Astrocyte of the cerebellum (primary cell): Measurements from ENCODE around the gene LIN7C.

ENCODE experiments used
- DNase-seq: peaks from one replicate; pipeline ENCODE4 v3.0.0-alpha.2; 2011; ENCODE audit warnings: low read depth
- H3K4me3 ChIP-seq: 2 replicates; pipeline ENCODE4 v1.5.1; 2011; ENCODE audit warnings: mild to moderate bottlenecking, low read depth, low read length, moderate library complexity
- in situ Hi-C: cut with HindIII; loops from 2 replicates; pipeline ENCODE4 v1.10.0; 2017; ENCODE audit warnings: low sequenced_read_pairs
- TF ChIP-seq, protein P1 (sequence below): IDR thresholded peaks from 2 replicates; pipeline ENCODE4 v1.5.1; 2012; ENCODE audit warnings: low read length, low read depth, moderate library complexity, mild to moderate bottlenecking; ENCODE audit errors: missing control alignments

Gene LIN7C

GRCh38 chr11:27545035-27545434 lies 38.5 kb upstream of the LIN7C start:
- TF ChIP-seq, protein P1, sequence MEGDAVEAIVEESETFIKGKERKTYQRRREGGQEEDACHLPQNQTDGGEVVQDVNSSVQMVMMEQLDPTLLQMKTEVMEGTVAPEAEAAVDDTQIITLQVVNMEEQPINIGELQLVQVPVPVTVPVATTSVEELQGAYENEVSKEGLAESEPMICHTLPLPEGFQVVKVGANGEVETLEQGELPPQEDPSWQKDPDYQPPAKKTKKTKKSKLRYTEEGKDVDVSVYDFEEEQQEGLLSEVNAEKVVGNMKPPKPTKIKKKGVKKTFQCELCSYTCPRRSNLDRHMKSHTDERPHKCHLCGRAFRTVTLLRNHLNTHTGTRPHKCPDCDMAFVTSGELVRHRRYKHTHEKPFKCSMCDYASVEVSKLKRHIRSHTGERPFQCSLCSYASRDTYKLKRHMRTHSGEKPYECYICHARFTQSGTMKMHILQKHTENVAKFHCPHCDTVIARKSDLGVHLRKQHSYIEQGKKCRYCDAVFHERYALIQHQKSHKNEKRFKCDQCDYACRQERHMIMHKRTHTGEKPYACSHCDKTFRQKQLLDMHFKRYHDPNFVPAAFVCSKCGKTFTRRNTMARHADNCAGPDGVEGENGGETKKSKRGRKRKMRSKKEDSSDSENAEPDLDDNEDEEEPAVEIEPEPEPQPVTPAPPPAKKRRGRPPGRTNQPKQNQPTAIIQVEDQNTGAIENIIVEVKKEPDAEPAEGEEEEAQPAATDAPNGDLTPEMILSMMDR = no peak
- DNase-seq = no peak
- no peak overlapping the region for H3K4me3 ChIP-seq
- in situ Hi-C loops = no loop called here

DNA sequence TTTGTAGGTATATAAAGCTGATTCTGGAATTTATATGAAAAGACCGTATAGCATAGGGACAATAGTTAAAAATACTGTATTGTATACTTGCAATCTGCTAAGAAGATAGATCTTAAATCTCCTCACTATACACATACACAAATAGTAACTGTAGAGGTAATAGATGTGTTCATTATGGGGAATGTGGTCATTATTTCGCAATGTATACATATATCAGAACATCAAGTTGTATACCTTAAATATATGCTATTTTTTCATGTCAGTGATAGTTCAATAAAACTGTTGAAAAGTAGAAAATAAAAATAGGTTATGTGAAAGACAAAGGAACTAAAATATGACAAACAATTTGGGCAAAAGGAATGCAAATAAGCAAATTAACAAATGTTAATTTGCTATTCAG lies 35.2 kb upstream of the LIN7C start:
- TF ChIP-seq, protein P1 = no peak
- no peak overlapping the region for H3K4me3 ChIP-seq
- DNase-seq = no peak
- in situ Hi-C loops = no loop called here

DNA sequence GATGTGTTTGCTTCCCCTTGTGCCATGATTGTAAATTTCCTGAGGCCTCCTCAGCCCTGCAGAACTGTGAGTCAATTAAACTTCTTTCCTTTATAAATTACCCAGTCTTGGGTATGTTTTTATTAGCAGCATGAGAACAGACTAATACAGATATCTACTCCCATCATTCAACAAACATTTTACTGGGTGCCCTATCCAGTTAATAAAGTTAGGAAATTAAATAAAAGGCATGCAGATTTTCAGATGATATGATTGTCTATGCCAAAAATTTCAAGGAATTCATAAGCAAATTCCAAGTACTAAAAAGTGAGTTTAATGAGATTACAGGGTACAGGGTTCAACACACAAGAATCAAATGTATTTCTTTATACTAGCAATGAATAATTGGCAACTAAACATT lies 33.5 kb upstream of the LIN7C start:
- TF ChIP-seq, protein P1 = no peak
- in situ Hi-C loops = no loop called here
- no peak overlapping the region for H3K4me3 ChIP-seq

DNA sequence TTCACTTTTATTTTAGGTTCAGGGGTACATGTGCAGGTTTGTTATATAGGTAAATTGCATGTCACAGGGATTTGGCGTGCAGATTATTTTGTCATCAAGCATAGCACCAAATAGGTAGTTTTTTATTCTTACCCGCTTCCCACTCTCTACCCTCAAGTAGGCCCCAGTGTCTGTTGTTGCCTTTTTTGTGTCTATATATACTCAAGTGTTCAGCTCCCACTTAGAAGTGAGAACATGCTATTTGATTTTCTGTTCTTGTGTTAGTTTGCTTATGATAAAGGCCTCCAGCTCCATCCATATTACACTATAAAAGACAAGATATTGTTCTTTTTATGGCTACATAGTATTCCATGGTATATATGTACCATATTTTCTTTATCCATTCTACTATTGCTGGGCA lies 28.5 kb upstream of the LIN7C start:
- no peak overlapping the region for H3K4me3 ChIP-seq
- in situ Hi-C loops = no loop called here
- no peak for DNase-seq
- TF ChIP-seq, protein P1 = no peak

More for the DNA sequence above, 33.5 kb upstream of the LIN7C start:
- no peak for DNase-seq

DNA sequence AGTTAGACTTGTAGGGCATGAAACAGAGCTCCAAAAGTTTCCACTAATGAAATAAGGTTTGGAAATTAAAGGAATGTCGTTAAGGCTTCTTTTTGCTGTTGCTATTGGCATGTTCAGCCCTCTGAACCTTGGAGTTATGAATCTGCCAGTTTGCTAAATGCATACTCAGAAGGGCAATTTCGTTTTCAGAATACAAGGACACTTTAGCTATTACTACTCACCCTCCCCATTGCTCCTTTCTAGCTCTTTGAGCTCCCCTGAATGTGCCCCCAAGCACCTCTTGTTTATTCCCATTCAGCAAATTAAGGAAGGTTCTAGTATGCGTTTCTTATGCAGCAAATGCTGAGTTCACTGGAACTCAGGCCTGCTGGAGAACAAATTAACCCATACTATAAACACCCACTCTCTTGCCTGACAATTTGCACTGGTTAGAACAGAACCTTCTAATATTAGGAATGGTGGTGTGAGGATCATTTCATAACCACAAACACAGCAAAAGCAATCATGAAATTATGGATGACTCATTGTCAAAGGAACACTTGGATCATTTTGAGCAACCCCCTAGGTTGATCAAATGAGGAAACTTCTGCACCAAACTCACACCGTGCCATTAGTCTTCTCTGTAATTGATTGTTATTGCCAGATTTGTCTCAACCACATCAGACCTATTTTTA lies 26.2 kb upstream of the LIN7C start:
- in situ Hi-C loops = no loop called here

DNA sequence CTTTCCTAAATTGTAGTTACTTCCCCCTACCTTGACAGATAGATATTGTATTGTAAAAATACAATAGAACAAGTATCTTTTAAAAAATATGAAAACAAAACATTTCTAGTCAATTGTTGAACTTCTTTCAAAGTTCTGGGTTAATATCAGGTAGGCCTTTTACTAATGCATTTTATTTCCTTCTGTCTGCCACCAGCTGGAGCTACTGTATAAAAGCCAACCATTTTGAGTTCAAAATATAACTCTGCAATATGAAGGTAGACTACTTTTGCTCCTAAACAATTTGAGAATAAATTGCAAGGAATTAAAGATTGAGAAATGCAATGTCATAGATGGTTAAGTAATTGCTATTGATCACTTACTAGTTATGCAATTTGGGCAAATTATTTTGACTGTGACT lies 22.1 kb upstream of the LIN7C start:
- in situ Hi-C loops = no loop called here

More for the DNA sequence above, 26.2 kb upstream of the LIN7C start:
- H3K4me3 ChIP-seq = no peak overlapping the region
- TF ChIP-seq, protein P1 = no peak
- DNase-seq = no peak

More for the DNA sequence above, 22.1 kb upstream of the LIN7C start:
- DNase-seq = no peak
- TF ChIP-seq, protein P1 = no peak
- no peak overlapping the region for H3K4me3 ChIP-seq
